ENCODE data around the gene RASGRF1.
"Not testable (repeated sequence)": the region's sequence is repeated elsewhere in the genome, so short reads cannot be mapped to it uniquely, and the experiment has no call there.

The RASGRF1 gene

DNA sequence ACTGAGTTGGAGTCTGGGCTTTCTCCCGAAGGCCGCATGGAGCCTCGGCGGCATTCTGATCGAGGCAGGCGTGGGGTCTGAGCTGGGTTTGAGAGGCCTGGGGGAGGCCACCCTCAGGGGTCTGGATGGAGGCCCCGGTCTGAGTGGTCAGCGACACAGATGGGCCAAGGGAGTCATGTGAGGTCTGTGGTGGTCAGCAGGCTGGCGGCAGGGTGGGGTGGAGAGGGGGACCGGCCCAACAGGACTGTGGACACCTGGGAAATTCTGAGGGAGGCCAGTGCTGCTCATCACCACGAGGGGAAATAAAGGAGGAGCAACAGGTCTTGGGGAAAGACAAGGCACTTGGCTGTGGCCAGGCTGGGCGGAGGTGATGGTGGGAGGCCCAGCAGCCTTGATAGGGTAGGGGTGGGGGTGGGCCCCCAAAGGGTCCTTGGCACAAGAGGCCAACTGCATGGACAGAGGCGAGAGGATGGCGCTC, 161.9 kb downstream of the RASGRF1 start:
- DNase-seq, result no peak

DNA sequence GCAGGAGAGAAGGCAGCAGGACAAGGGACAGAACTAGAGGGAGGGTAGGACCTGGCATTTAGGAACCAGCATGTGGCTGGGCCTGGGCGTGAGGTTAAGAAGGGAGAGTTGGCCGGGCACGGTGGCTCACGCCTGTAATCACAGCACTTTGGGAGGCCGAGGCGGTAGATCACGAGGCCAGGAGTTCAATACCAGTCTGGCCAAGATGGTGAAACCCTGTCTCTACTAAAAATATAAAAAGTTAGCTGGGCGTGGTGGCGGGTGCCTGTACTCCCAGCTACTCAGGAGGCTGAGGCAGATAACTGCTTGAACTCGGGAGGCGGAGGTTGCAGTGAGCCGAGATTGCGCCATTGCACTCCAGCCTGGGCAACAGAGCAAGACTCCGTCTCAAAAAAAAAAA, 162.4 kb downstream of the RASGRF1 start:
- not testable (repeated sequence) for DNase-seq

DNA sequence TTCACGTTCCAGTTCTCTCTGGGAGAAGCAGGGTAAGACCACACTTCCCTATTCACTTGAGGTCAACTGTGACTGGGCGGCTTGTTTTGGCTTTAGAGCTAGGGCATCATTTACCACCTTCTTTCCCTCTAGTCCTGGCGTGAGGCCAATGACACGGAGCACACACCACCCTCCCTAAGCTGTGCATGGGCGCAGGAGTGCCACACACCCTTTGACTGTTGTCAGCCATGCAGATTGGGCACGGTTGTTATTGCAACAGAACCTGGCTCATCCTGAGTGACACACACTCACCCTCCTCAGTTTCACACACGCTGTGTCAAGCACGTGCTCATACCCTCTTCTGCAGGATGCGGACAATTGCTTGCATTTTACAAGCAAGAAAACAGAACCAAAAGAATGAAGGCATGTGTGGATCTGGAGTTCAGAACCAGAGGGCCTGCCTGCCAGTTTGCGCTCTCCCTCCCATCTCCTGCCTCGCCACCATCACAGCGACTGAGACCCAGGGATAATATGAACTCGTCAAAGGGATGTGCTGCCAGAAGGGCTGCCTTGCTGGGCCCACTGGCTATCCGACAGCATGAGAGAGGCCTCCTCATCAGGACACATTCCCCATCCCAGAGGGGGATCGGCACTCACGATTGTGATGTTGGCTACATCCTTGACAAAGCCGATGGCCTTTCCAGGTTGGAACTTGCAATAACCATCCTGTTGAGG, 163.3 kb downstream of the RASGRF1 start:
- no peak for DNase-seq

DNA sequence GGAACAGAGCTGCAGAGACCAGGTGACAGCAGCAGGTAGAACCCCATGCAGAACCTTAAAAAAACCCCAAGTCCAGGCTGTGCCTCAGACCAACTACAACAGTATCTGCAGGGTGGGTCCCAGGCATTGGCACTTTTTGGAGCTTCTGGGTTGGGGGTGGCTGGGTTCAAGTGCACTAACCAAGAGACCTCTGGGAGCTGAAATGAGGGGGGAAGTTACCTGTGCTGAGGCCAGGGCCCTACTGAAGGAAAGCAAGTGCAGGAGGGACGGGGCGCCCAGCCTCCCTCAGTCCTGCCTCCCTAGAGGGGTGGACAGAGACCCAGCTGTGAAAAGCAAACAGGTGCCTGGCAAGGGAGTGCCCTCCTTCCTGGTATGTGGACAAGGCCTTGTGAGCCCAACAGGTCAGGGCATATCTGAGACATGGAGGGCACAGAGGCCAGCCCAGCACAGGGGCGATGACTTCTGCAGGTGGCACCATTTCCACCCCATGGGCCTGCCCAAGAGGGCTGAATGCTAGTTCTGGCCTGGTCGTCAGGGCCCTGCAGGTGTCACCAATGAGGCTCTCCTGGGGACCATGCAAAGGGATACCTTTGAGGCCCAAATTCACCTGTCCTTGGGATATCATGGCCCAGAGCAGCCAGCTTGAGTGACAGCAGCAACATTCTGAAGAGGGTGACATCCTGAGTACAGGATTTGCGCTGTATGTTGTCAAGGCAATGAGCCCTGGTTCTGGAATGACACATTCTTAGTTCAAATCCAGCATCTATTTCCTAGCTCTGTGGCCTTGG, 164.4 kb downstream of the RASGRF1 start:
- DNase-seq, result no peak

DNA sequence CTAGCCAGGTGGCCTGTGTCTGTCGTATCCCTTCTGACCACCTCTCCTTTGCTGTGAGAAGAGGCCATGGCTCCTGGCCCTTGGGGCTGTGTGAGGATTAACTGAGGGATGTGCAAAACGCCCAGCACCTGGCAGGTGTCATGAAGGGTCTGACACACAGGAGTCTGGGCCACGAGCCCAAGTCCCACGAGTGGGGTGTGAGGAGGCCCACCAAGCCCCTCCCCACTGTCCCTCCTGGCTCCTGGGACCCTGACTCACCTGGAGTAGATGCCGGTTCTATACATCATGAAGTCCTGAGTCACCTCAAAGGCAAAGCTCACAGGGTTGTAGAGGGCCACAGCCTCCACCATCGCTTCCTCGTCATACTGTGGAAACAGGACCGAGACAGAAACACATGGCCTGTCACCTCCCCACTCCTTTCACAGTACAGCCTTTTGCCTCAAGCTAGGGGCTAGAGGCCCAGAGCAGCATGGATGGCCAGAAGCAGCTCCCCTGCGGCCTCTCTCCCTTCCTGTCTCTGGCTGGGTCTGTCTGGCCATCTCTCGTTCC, 165.4 kb downstream of the RASGRF1 start:
- no peak for DNase-seq

DNA sequence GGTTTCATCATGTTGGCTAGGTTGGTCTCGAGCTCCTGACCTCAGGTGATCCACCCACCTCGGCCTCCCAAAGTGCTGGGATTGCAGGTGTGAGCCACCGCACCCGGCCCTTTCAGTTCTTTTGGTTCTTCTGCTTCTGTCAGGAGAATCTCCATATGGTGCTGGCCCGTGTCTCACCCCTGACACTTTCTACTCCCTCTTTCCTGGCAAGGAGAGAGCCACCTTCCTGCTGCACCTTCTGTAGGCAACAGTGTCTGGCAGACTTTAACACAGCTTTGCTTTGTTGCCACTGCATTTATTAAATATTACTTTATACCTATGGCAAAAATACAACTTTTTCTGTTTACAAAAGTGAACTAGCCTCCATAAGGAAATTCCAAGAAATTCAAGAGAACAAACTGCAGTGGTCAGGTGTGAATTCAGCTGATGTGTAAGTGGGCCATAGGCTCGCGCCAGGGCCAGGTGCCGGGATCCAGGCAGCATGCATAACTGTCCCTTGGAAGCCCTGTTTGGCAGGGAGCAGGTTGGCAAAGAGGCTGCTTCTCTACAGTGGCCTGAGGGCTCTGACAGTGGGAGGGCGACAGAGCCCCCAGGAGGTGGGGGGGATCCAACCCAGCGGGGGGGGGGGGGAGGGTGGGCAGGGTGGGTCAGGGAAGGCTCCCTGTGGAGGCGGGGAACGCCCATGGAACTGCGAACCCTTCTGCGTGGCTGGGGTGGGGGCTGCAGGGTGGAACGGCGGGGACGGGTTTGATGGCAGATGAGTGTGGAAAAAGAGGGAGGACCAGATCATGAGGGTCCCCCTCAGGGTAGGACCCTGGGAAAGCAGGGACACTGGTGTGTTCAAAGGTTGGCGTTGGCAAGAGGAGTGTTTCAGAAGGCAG, 166.9 kb downstream of the RASGRF1 start:
- DNase-seq, result no peak

DNA sequence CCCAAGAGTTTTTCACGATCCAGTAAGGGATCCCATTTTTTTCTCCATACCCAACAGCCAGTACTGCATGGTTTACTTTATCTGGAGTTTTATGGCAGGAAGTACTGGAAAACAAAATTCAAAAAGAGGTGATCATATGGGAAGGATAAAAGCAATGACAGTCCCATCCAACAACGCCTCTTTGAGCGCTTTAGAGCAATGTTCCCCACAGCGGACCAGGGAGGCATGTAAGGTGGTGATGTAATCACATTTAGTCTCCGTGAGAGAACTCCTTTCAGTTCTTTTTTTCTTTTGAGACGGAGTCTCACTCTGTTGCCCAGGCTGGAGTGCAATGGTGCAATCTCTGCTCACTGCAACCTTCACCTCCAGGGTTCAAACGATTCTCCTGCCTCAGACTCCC, 167.6 kb downstream of the RASGRF1 start:
- no peak for DNase-seq

DNA sequence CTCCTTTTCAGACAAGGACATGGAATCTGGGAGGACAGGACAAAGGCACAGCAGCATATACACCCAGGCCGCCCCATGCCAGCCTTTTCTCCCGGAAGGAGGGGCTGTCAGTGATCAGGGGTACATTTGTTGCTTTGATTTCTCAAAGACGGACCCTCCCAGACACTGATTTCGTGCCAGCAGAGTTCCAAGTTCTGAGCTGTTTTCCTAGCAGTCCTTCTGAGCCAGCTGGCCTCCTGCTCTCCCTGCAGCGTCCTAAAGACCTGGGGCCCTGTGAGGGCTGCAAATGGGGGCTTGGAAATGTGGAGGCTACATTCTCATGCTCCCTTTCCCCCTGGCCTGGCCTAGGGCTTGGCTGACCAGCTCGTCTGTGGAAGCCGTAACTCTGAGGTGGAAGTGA, 168.1 kb downstream of the RASGRF1 start:
- DNase-seq, result no peak

DNA sequence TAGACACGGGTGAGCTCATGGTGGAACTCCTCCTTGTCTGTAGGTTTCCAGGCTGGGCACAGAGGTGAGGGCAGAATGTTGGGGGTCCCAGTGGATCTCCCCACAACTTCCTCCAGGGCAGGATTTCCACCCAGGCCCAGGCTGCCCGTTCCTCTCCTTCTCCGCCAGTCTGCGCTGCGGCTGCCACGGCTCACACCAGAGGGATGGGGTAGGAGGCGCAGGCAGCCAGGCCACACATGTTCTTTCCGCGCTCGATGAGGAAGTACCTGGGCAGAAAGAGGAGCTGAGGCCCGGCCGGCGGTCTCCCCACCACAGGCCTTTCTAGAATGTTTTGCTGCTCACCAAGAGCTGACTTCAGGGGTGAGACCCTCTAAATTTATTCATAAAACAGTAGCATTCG, 168.6 kb downstream of the RASGRF1 start:
- no peak for DNase-seq

DNA sequence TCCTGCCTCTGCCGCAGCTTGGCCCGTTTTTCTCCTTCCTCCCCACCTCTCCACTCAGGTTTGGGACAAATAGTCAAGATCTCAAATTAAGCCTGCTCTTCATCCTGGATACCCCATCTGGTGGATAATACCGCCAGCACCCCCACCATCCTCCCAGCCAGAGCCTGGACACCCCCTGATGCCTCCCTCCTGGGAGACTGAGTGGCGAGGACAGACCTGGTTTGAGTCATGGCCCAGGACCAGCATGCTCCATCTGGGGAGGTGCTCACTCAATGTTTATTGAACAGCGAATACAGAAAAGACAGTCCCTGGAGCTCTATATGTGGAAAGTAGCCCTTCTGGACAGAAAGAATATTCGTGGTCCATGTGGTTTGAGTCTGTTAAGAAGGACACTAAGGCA, 169.1 kb downstream of the RASGRF1 start:
- no peak for DNase-seq

DNA sequence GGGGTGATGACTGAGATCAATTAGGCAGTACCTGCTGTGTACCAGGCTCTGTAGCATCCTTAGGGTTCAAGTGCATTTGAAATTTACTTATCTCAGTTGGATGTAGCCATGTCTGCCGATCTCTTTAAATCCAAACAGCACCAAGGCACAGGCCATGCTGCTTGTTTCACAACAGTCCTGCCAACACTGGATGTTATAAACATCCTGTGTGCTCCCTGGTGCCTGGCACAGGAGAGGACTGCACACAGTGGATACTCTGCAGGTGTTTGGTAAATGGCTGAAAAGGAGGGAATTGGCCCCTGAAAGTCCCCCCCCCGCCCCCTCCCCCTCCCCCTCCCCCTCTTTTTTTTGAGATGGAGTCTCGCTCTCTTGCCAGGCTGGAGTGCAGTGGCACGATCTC, 172.7 kb downstream of the RASGRF1 start:
- no peak for DNase-seq

DNA sequence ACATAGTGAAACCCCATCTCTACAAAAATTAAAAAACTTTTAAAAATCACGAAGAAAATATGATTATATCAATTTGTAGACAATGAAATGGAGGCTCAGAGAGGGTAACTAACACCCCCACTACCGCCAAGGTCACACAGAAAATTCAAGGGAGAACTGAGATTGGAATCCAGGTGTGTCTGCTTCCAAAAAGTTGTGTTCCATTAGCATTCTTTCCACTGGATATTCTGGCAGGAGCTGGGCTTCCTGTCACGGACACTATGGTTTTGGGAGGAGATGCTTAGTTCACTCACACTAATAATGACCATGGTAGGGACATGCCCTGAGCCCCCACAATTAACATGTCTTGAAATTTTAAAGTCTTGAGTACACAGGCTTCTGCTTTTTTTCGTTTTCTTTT, 174.5 kb downstream of the RASGRF1 start:
- no peak for DNase-seq

DNA sequence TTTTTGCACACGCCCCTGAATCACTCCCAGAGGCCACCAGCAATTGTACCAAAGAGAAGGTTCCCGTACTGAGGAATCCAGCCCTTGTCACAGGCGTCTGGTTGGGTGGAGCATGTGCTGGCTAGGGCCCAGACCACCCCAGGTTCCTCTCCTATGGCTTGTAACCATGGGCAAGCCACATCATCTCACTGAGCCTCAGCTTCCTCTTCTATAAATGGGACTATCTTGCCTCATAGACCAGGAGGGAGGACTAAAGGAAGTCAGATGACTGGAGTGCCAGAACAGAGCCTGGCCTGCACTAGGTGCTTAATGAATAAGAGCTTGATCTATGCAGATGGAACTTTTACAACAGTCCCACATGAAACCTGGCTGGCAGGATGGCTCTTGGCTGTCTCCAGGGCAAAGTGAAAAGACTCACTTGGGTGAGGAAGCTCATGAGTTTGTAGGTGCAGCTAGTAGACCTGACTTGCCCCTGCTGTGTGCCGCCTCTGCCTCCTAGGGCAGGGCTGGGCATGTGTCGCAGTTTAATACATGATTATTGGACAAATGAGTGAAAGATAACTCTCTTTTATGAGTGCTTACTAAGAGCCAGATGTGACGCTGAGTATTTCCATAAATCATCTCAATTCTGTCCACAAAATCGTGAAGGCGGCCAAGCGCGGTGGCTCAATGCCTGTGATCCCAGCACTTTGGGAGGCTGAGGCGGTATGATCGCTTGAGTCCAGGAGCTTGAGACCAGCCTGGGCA, 175.1 kb downstream of the RASGRF1 start:
- peak; percentile 87 for DNase-seq

DNA sequence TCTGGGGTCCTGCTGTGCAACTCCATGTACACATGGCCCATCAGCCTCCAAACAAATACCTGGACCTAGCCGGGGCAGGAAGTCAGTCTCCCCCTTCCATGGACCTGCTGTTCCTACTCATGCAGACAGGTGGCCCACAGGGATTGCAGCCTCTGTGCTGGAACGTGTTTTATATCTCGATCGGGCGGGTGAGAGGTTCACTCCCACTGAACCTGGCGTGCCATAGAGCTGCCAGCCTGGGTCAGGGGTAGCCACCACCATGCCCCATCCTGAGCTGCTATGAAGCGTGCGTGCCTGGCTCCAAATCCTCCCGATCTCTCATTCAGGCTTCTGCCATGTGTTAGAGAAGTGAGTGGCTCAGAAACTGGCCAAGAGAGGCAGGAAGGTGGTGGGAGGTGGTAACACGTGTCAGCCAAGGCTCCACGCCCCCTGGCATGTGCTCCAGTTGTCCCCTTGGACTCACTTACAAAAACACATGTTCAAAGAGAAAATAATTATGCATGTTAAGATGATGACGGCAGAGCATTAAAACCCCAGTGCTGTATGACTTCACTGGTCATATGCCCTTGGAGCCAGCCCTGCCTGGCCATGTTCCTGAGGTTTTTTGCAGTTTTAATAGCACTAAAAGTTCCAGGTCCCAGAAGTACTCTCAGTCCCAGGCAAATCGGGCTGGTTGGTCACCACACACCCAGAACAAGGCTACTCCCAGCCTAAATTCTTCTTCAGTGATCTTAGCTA, 176.4 kb downstream of the RASGRF1 start:
- no peak for DNase-seq

DNA sequence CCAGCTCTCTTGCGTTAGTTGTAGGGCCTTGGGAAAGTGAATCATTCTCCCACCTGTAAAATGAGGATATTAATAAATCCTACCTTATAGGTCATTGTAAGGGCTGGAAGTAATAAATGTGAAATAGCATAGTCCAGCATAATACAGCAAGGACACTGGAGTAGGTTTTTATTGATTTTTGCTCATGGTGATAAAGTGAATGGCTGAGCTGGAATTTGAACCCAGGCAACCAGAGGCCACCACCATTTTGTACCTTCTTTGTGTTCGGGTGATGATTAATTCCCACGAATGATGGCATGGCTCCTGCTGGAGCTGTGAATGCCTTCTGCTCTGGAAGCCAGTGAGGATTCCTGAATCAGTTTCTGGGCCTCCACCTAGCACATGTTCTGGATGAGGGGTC, 177.6 kb downstream of the RASGRF1 start:
- DNase-seq, result no peak

DNA sequence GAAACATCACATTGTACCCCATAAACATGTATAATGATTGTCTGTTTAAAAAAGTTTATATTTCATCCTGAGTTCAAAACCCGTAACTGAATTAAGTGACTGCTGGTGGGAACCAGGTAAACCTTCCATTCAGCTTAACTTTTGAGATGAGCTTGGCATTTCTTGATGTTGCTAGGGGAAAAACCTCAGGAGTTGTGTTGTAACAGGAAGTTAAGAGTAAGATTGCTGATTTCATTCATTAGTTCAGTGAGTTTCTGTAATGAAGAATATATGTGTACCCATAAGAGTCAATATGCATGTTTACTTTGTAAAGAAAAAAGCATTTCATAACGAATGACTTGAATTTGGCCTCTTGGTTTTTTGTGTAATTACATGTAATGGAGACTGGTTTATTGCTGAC, 178.3 kb downstream of the RASGRF1 start:
- DNase-seq, result no peak

DNA sequence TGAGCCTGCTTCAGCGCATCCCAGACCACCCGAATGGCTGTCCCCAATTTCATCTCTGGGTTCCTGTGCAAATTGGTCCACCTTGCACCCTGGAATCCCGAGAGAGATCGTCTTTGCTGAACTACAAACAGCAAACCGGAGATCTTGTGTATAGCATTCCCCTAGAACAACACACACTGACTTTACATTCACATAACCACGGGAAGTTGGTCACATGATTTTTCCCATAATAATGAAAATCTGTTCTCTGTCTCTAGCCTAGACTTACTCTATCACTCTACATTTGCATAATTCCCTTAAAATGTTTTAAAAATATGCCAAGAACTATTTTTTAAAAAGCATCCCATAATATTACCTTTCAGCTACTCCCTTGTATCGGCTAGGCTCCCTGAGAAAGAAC, 180.3 kb downstream of the RASGRF1 start:
- DNase-seq, result no peak
